DMS79 (cell line): ENCODE data around the gene SLC26A6.

Experiments used
- DNase-seq: peaks from one replicate; lab custom pipeline; 2025; lab: John Stamatoyannopoulos, UW

Gene SLC26A6

GRCh38 chr3:48631516-48632448, 3.5 kb downstream of the SLC26A6 start:
- DNase-seq, result no peak

- DNase-seq, result no peak
Measured at GRCh38 chr3:48630833-48631232, 4.4 kb downstream of the SLC26A6 start.

GRCh38 chr3:48630407-48630806, 4.9 kb downstream of the SLC26A6 start:
- no peak for DNase-seq

- no peak for DNase-seq
Measured at GRCh38 chr3:48629894-48630293, 5.4 kb downstream of the SLC26A6 start.

GRCh38 chr3:48628277-48629017, 6.8 kb downstream of the SLC26A6 start:
- no peak for DNase-seq

- no peak for DNase-seq
Measured at GRCh38 chr3:48625600-48625999, 9.7 kb downstream of the SLC26A6 start.

- DNase-seq, result no peak
Measured at GRCh38 chr3:48624767-48625166, 10.5 kb downstream of the SLC26A6 start.

- no peak for DNase-seq
Measured at GRCh38 chr3:48623851-48624547, 11.3 kb downstream of the SLC26A6 start.

GRCh38 chr3:48621461-48621869, 13.8 kb downstream of the SLC26A6 start, which contains the start of gene TMEM89:
TSS of gene TMEM89 (minus strand) at chr3:48621769. CDS start at chr3:48621756, 13 bp downstream.
- DNase-seq, result no peak

GRCh38 chr3:48619541-48620524, 15.4 kb downstream of the SLC26A6 start:
- no peak for DNase-seq

- DNase-seq, result no peak
Measured at GRCh38 chr3:48617559-48617958, 17.7 kb downstream of the SLC26A6 start.

GRCh38 chr3:48614044-48614443, 21.2 kb downstream of the SLC26A6 start:
- no peak for DNase-seq

- DNase-seq, result no peak
Measured at GRCh38 chr3:48612309-48612708, 23.0 kb downstream of the SLC26A6 start.

- DNase-seq, result peak; percentile 35
Measured at GRCh38 chr3:48609088-48610005, 25.9 kb downstream of the SLC26A6 start, which contains the start of gene UQCRC1. TSS of gene UQCRC1 (minus strand) at chr3:48609646. CDS start at chr3:48609620, 26 bp downstream.

- no peak for DNase-seq
Measured at GRCh38 chr3:48607519-48607918, 27.7 kb downstream of the SLC26A6 start.

- no peak for DNase-seq
Measured at GRCh38 chr3:48601622-48601994, 33.7 kb downstream of the SLC26A6 start.

GRCh38 chr3:48600711-48601621, 34.3 kb downstream of the SLC26A6 start:
- no peak for DNase-seq

GRCh38 chr3:48599509-48600285, 35.6 kb downstream of the SLC26A6 start:
- DNase-seq, result no peak
